Measurements from ENCODE around the gene DHDDS.

DHDDS gene

GRCh38 chr1:26469558-26469957, 37.4 kb downstream of the DHDDS start:
- CTCF ChIA-PET: interaction anchor here (0.6 to 3.4 kb wide), 8 partner anchors 10 to 249 kb away, joined by 3 to 30 read pairs (median 3); partner anchors contain the start of gene DHDDS
- H3K4me1 ChIP-seq (ENCODE audit: control insufficient read depth, insufficient read depth, low read length): peaks cover 1% of the 10 kb centered on the region; the same call in 1 of the 2 replicates
- peaks cover 11 to 68% of the 10 kb centered on the region in 2 experiments for H3K36me3 ChIP-seq (ENCODE audit: control insufficient read depth in 2 of 2, insufficient read depth in 1 of 2, low read length in 2 of 2)
- H3K4me3 ChIP-seq (ENCODE audit: low read depth, low read length): no peak overlapping the region
- H3K27ac ChIP-seq (ENCODE audit: extremely low read depth, low read depth, low read length): no peak overlapping the region
- TF ChIP-seq ZNF202 (tag by site-specific recombination; IDR thresholded peaks at IDR 0.05; ENCODE audit: borderline replicate concordance) (no peak), SP7 (tag by site-specific recombination; IDR thresholded peaks at IDR 0.05) (peak; percentile 17; the same call in 1 of the 2 replicates), EGR2 (tag by site-specific recombination; IDR thresholded peaks at IDR 0.05; ENCODE audit: low read depth) (peak; percentile 52), ZFHX2 (tag by site-specific recombination; conservative IDR thresholded peaks at IDR 0.05) (peak; percentile 80)
- POLR2A ChIA-PET: no interaction called here
- H3K9me3 ChIP-seq (ENCODE audit: control insufficient read depth, insufficient read depth, low read depth, low read length): no peaks in the 10 kb centered on the region

DNA sequence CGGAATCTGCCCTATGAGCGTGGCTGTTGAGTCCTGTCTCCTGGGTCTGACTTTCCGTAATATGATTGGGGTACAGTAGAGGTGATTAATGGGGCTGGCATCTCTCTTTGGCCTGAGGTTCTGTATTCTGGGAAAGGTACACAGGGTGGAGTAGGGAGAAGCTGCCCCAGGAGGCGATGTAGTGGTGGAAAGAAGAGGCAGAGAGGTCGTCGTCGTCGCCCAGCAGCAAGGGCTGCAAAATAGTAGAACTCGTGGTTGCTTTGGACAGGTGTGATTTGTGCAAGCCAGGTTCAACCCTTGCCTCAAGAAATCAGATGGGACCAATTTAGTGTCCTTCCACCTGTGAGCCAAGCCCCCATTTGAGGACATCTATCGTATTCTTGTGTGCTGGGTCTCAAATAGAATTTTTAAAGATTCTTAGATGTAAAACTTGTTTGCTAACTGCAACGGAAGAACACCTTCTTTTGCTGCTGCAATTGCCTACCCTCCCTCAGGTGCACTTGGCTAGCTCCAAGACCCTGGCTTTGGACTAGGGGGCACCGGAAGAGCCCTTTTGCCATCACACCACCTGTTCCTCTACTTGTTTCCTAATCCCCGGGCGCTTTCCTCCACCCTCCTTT, 38.9 kb downstream of the DHDDS start:
- Histone ChIP-seq H3K9me3 (ENCODE audit: control insufficient read depth, insufficient read depth, low read depth, low read length) (no peaks in the 10 kb centered on the region), H3K27ac (ENCODE audit: extremely low read depth, low read depth, low read length) (peak overlapping the region; percentile 80; the same call in 1 of the 2 replicates), H3K4me3 (ENCODE audit: low read depth, low read length) (peak overlapping the region; percentile 88), H3K4me1 (ENCODE audit: control insufficient read depth, insufficient read depth, low read length) (peaks cover 2% of the 10 kb centered on the region; the same call in 1 of the 2 replicates), H3K36me3 (ENCODE audit: control insufficient read depth in 2 of 2, insufficient read depth in 1 of 2, low read length in 2 of 2) (peaks cover 16 to 63% of the 10 kb centered on the region in 2 experiments)
- CTCF ChIA-PET: interaction anchor here (0.5 to 3.4 kb wide), 11 partner anchors 11 to 683 kb away, joined by 3 to 30 read pairs (median 5); partner anchors contain the start of gene DHDDS
- POLR2A ChIA-PET: interaction anchor here (0.7 to 2.4 kb wide), 13 partner anchors 8 to 394 kb away, joined by 3 to 19 read pairs (median 6); partner anchors contain the start of gene DHDDS
- TF ChIP-seq, protein P1, sequence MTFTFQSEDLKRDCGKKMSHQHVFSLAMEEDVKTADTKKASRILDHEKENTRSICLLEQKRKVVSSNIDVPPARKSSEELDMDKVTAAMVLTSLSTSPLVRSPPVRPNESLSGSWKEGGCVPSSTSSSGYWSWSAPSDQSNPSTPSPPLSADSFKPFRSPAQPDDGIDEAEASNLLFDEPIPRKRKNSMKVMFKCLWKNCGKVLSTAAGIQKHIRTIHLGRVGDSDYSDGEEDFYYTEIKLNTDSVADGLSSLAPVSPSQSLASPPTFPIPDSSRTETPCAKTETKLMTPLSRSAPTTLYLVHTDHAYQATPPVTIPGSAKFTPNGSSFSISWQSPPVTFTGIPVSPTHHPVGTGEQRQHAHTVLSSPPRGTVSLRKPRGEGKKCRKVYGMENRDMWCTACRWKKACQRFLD (tag by site-specific recombination; IDR thresholded peaks at IDR 0.05): no peak
- TF ChIP-seq KLF9 (tag by site-specific recombination; IDR thresholded peaks at IDR 0.05; ENCODE audit: low read depth): no peak
- peak; percentile 34; the same call in 1 of the 2 replicates for TF ChIP-seq ZBTB20 (tag by site-specific recombination; IDR thresholded peaks at IDR 0.05)
- TF ChIP-seq ZNF146 (tag by site-specific recombination; IDR thresholded peaks at IDR 0.05): no peak
- TF ChIP-seq ZBTB49 (tag by site-specific recombination; IDR thresholded peaks at IDR 0.05; ENCODE audit: low read depth): no peak
- peak; percentile 17; the same call in 1 of the 2 replicates for TF ChIP-seq KLF16 (tag by site-specific recombination; IDR thresholded peaks at IDR 0.05)
- TF ChIP-seq ZBTB48 (tag by site-specific recombination; IDR thresholded peaks at IDR 0.05): no peak
- TF ChIP-seq ZNF449 (tag by site-specific recombination; IDR thresholded peaks at IDR 0.05): no peak
- TF ChIP-seq ZNF629 (tag by site-specific recombination; IDR thresholded peaks at IDR 0.05): no peak
- no peak for TF ChIP-seq ZNF501 (tag by site-specific recombination; IDR thresholded peaks at IDR 0.05)
- TF ChIP-seq ZNF585B (tag by site-specific recombination; IDR thresholded peaks at IDR 0.05): no peak
- no peak for TF ChIP-seq EGR2 (tag by site-specific recombination; IDR thresholded peaks at IDR 0.05; ENCODE audit: low read depth)
- no peak for TF ChIP-seq ZNF10 (tag by site-specific recombination; IDR thresholded peaks at IDR 0.05)
- no peak for TF ChIP-seq ZNF426 (tag by site-specific recombination; IDR thresholded peaks at IDR 0.05)
- peak; percentile 68; the same call in 1 of the 2 replicates for TF ChIP-seq ZNF341 (tag by site-specific recombination; IDR thresholded peaks at IDR 0.05; ENCODE audit: low read depth)
- TF ChIP-seq ZNF623 (tag by site-specific recombination; IDR thresholded peaks at IDR 0.05): no peak
- TF ChIP-seq SCRT2 (tag by site-specific recombination; IDR thresholded peaks at IDR 0.05): peak; percentile 98
- no peak for TF ChIP-seq ZNF404 (tag by site-specific recombination; IDR thresholded peaks at IDR 0.05)
- TF ChIP-seq, protein P2, sequence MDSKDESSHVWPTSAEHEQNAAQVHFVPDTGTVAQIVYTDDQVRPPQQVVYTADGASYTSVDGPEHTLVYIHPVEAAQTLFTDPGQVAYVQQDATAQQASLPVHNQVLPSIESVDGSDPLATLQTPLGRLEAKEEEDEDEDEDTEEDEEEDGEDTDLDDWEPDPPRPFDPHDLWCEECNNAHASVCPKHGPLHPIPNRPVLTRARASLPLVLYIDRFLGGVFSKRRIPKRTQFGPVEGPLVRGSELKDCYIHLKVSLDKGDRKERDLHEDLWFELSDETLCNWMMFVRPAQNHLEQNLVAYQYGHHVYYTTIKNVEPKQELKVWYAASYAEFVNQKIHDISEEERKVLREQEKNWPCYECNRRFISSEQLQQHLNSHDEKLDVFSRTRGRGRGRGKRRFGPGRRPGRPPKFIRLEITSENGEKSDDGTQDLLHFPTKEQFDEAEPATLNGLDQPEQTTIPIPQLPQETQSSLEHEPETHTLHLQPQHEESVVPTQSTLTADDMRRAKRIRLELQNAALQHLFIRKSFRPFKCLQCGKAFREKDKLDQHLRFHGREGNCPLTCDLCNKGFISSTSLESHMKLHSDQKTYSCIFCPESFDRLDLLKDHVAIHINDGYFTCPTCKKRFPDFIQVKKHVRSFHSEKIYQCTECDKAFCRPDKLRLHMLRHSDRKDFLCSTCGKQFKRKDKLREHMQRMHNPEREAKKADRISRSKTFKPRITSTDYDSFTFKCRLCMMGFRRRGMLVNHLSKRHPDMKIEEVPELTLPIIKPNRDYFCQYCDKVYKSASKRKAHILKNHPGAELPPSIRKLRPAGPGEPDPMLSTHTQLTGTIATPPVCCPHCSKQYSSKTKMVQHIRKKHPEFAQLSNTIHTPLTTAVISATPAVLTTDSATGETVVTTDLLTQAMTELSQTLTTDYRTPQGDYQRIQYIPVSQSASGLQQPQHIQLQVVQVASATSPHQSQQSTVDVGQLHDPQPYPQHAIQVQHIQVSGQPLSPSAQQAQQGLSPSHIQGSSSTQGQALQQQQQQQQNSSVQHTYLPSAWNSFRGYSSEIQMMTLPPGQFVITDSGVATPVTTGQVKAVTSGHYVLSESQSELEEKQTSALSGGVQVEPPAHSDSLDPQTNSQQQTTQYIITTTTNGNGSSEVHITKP (tag by site-specific recombination; IDR thresholded peaks at IDR 0.05): peak; percentile 25
- TF ChIP-seq ZNF521 (tag by site-specific recombination; IDR thresholded peaks at IDR 0.05): no peak
- TF ChIP-seq ZNF121 (tag by site-specific recombination; IDR thresholded peaks at IDR 0.05): no peak

Measured in HEK293 (cell line).